SK-N-MC (cell line): ENCODE data around the gene SLC39A11.
"Not testable (repeated sequence)": the region's sequence is repeated elsewhere in the genome, so short reads cannot be mapped to it uniquely, and the experiment has no call there.

Experiments
- DNase-seq: peaks from one replicate; pipeline ENCODE4 v3.0.0-alpha.2; 2011; ENCODE audit warnings: low read depth, low spot score
- H3K27ac ChIP-seq: fragments of 200-600 bp; sonication (generic); 2 replicates; pipeline ENCODE4 v1.5.1; 2016; ENCODE audit warnings: mixed run types
- H3K36me3 ChIP-seq: fragments of 200-600 bp; sonication (generic); 2 replicates; pipeline ENCODE4 v1.6.1; 2017; ENCODE audit warnings: antibody characterized with exemption, low read length, mixed read lengths; ENCODE audit not compliant: insufficient read depth
- H3K4me3 ChIP-seq: fragments of 200-600 bp; sonication (generic); 2 replicates; pipeline ENCODE4 v1.5.1; 2016
- H3K9ac ChIP-seq: fragments of 200-600 bp; sonication (generic); 2 replicates; pipeline ENCODE4 v1.8.0; 2017; ENCODE audit warnings: mixed run types, mixed read lengths; ENCODE audit not compliant: insufficient read length
- H3K9me3 ChIP-seq: fragments of 200-600 bp; sonication (generic); 2 replicates; pipeline ENCODE4 v1.6.1; 2017; ENCODE audit warnings: low read depth, mild to moderate bottlenecking, antibody characterized with exemption, low read length, moderate library complexity, mixed read lengths
- EZH2 ChIP-seq: fragments of 200-600 bp; sonication (generic); IDR thresholded peaks from one replicate; pipeline ENCODE4 v1.6.1; 2017; ENCODE audit warnings: antibody characterized with exemption
- FOXP2 ChIP-seq: optimal IDR thresholded peaks from 2 replicates; pipeline ENCODE3; 2011; ENCODE audit warnings: mild to moderate bottlenecking, moderate library complexity; ENCODE audit not compliant: insufficient read depth; ENCODE audit errors: extremely low read length, control extremely low read depth
- POLR2AphosphoS5 ChIP-seq: IDR thresholded peaks from 2 replicates; pipeline ENCODE4 v1.6.1; 2012; ENCODE audit warnings: mild to moderate bottlenecking, low read depth, low read length, borderline replicate concordance

SLC39A11 gene

GRCh38 chr17:72717276-72717675, 375.2 kb downstream of the SLC39A11 start:
- H3K4me3 ChIP-seq: no peak overlapping the region
- no peak overlapping the region for H3K9ac ChIP-seq
- H3K36me3 ChIP-seq: no peaks in the 10 kb centered on the region
- no peak overlapping the region for H3K27ac ChIP-seq
- DNase-seq: no peak
- H3K9me3 ChIP-seq: no peaks in the 10 kb centered on the region
- TF ChIP-seq EZH2 (no peak), FOXP2 (no peak), POLR2AphosphoS5 (no peak)

- no peak for TF ChIP-seq FOXP2
- H3K4me3 ChIP-seq: no peak overlapping the region
- no peak overlapping the region for H3K9ac ChIP-seq
- H3K27ac ChIP-seq: no peak overlapping the region
- no peak for DNase-seq
- no peaks in the 10 kb centered on the region for H3K9me3 ChIP-seq
- no peaks in the 10 kb centered on the region for H3K36me3 ChIP-seq
Measured at GRCh38 chr17:72715906-72716572, 376.4 kb downstream of the SLC39A11 start.

GRCh38 chr17:72714357-72714966, 378.0 kb downstream of the SLC39A11 start:
- H3K36me3 ChIP-seq: no peaks in the 10 kb centered on the region
- no peak overlapping the region for H3K27ac ChIP-seq
- no peak overlapping the region for H3K4me3 ChIP-seq
- no peaks in the 10 kb centered on the region for H3K9me3 ChIP-seq
- DNase-seq: no peak
- H3K9ac ChIP-seq: no peak overlapping the region
- TF ChIP-seq POLR2AphosphoS5 (no peak), FOXP2 (no peak), EZH2 (no peak)

GRCh38 chr17:72713701-72714100, 378.8 kb downstream of the SLC39A11 start:
- Histone ChIP-seq H3K27ac (no peak overlapping the region), H3K9me3 (no peaks in the 10 kb centered on the region), H3K4me3 (no peak overlapping the region), H3K9ac (no peak overlapping the region), H3K36me3 (no peaks in the 10 kb centered on the region)
- no peak for DNase-seq
- TF ChIP-seq EZH2: no peak
- no peak for TF ChIP-seq POLR2AphosphoS5
- TF ChIP-seq FOXP2: no peak

GRCh38 chr17:72711521-72712310, 380.8 kb downstream of the SLC39A11 start:
- Histone ChIP-seq H3K36me3 (no peaks in the 10 kb centered on the region), H3K9me3 (no peaks in the 10 kb centered on the region), H3K4me3 (no peak overlapping the region), H3K27ac (no peak overlapping the region), H3K9ac (no peak overlapping the region)
- no peak for DNase-seq
- TF ChIP-seq POLR2AphosphoS5 (no peak), EZH2 (no peak), FOXP2 (no peak)

- DNase-seq: no peak
- Histone ChIP-seq H3K4me3 (no peak overlapping the region), H3K9ac (no peak overlapping the region), H3K27ac (no peak overlapping the region), H3K9me3 (no peaks in the 10 kb centered on the region), H3K36me3 (no peaks in the 10 kb centered on the region)
- TF ChIP-seq POLR2AphosphoS5 (no peak), FOXP2 (no peak), EZH2 (no peak)
Measured at GRCh38 chr17:72710834-72711233, 381.7 kb downstream of the SLC39A11 start.

- Histone ChIP-seq H3K27ac (no peak overlapping the region), H3K9ac (no peak overlapping the region)
Measured at GRCh38 chr17:72710202-72710601, 382.3 kb downstream of the SLC39A11 start.

GRCh38 chr17:72708682-72709081, 383.8 kb downstream of the SLC39A11 start:
- not testable (repeated sequence) for H3K4me3 ChIP-seq, H3K27ac ChIP-seq, H3K9ac ChIP-seq, DNase-seq, H3K9me3 ChIP-seq, H3K36me3 ChIP-seq

More at GRCh38 chr17:72710202-72710601, 382.3 kb downstream of the SLC39A11 start:
- no peak for DNase-seq
- Histone ChIP-seq H3K9me3 (no peaks in the 10 kb centered on the region), H3K4me3 (no peak overlapping the region), H3K36me3 (no peaks in the 10 kb centered on the region)
- TF ChIP-seq EZH2 (no peak), POLR2AphosphoS5 (no peak), FOXP2 (no peak)
